GM12874 (cell line): Measurements from ENCODE around the gene ZBTB46.

Experiments used
- TF ChIP-seq, protein P1 (sequence below): IDR thresholded peaks from 2 replicates; pipeline ENCODE4 v1.5.1; 2011; ENCODE audit warnings: low read depth, mild to moderate bottlenecking, control low read depth, low read length, moderate library complexity; ENCODE audit not compliant: insufficient read depth

Gene ZBTB46

DNA sequence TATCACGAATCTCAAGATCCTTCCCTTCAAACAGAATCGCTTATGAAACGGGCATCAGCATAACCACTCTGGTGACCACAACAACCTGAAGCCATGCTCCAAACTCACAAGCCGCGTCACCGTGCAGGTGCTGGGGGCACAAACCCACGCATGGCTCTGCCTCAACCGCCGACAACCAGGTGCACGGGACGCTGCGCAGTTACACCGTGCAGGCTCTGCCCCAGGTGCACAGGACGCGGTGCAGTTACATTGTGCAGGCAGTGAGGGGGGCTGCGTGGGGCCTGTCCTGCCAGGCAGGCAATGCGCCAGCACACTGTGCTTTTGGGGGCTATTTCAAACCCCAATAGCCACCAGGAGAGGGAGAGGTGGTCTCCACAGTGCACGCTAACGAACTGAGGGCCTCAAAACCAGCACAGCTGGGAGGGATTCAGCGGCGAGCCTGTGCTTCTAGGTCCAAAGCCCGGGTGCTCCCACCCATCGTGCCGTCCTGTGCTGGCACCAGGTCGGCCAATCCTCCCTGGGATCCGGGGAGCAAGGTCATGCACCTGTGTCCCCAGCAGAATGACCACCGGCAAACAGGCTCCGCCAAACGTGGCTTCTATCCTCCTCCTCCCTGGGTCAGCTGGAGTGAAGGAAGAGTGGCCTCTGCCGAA lies 35.8 kb downstream of the ZBTB46 start:
- TF ChIP-seq, protein P1, sequence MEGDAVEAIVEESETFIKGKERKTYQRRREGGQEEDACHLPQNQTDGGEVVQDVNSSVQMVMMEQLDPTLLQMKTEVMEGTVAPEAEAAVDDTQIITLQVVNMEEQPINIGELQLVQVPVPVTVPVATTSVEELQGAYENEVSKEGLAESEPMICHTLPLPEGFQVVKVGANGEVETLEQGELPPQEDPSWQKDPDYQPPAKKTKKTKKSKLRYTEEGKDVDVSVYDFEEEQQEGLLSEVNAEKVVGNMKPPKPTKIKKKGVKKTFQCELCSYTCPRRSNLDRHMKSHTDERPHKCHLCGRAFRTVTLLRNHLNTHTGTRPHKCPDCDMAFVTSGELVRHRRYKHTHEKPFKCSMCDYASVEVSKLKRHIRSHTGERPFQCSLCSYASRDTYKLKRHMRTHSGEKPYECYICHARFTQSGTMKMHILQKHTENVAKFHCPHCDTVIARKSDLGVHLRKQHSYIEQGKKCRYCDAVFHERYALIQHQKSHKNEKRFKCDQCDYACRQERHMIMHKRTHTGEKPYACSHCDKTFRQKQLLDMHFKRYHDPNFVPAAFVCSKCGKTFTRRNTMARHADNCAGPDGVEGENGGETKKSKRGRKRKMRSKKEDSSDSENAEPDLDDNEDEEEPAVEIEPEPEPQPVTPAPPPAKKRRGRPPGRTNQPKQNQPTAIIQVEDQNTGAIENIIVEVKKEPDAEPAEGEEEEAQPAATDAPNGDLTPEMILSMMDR = no peak

DNA sequence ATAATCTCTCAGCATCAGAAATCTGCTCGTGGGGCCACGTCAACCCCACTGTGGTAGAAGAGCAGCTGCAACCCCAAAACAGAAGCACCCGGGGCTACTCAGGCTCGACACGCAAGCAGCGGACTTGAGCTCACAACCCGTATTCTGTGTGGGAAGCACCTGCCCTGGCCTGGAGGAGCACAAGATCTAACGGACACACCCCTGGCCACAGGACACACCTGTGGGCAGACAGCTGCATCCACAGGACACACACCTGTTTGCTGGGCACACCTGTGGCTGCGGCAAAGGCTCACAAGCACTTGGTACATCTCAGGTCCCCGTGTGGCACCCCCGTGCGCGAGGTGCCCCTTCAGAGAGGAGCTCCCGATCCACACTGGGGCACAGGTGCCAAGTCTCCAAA lies 36.5 kb downstream of the ZBTB46 start:
- TF ChIP-seq, protein P1 = no peak

DNA sequence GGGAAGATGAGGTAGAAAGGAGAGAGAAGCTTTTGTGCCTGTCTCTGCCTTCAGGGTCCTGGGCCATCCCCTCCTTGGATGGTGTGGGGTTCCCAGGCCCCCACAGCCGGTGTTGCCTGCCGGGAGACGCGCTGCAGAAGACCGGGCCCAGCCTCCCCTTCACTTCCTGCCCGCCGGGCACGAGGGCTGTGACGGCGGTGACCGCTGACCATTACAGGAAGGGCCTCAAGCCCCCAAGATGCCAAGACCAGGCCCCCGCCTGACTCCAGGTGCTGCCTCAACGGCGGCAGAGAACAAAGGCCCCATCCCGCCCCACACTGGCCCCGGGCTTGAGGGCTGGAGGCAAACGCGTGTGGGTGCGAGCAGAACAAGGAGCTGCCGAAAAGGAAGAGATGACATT lies 38.2 kb downstream of the ZBTB46 start:
- TF ChIP-seq, protein P1 = no peak

DNA sequence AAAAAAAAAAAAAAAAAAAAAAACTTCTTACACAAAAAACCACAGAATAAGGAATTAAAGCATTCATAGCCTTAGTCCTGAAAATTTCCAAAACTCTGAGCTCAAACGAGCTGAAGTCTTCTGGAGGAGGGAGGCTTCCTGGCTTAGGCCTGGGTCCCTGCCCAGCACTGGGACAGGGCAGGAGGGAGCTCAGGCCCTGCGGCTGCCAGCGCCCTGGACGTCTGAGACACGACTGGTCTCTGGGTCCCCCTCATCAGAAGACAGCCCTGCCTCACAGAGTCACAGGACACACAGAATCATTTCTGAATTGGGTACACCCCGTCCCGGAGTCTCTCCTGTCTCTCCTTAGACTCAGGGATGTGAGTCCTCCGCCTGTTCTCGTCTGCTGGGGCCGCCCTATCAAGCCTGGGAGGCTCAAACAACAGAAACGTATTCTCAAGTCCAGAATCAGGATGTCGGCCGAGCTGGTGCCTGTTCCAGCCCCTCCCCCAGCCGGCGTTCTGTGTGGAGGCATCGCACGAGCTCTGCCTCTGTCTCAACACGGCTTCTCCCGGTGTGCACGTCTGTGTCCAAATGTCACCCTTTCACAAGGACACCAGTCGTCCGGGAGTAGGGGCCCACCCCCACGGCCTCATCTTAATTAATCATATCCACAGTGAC lies 39.4 kb downstream of the ZBTB46 start:
- TF ChIP-seq, protein P1 = no peak

DNA sequence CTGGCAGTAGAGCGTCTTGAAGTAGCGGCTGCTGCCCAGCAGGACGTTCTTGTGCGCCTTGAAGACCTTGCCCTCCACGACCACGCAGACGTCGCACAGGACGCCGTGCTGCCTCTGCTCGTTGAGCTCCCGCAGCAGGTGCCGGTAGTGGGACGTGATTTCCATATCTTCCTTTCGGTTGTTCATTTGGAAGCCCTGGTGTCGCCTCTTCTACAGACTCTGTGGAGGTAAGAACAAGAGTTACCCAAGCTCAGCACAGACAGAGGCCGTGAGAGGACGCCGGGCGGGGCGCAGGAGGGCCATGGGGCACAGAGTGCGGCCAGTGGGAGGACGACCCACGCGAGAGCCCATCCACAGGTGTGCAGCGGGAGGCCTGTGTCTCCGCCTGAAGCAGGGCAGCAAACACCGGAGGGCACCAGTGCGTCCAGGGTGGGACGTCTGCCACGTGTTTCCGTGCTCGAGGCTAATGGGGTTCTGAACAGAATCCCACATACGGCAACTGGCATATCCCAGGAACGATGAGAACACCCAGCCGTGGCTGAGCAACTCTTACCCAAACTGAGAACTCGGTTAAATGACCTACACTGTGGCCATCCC lies 40.4 kb downstream of the ZBTB46 start:
- TF ChIP-seq, protein P1 = no peak

DNA sequence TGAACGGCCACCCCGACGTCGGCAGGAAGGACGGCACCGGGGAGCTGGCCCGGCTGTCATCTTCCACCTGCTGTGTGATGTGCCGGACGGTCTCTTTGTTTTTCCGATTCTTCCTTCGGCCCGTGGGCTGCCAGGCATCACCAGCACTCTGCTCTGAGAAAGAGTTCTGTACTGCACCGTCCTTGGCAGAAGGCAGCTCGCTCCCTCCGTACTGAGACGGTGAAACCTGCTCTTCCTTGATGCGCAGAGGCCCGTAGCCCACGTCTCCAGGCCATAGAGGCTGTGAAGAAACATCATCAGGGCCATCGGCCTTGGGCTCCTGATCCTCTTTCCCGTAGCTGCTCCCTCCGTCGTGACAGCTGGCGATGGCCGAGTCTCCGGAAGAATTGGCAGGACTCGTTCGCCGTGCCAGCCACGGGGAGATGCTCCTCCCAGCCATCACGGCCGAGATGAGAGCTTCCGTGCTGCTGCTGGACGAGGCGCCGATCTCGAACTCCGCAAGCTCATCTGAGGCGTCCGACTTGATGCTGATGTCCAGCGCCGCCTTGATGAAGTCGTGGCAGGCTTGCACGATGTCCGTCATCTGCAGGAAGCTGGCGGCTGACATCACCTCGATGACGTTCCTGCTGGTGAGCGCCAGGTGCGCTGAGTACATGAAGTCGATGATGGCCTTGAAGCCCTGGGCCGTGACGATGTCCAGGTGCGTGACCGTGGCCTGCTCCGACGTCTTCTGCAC lies 41.1 kb downstream of the ZBTB46 start:
- TF ChIP-seq, protein P1 = no peak

DNA sequence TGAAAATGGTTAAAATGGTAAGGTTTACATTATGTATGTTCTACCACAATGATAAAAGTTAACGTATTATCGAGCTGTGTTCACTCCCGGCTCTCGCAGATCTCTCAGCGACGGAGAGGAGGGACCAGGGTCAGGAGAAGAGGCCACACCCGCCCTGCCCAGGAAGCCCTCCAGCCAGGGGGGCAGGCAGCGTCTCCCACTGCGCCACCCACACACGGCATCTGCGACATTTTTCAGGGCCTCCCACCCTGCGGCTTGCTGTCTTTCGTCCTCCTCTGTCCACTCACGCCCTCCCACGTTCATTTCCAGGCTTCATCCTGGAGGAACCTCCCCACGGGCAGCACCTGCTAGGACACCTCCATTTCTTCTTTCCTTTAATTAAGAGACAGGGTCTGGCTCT lies 43.3 kb downstream of the ZBTB46 start:
- TF ChIP-seq, protein P1 = no peak
